Endothelial cell of umbilical vein (primary cell): ENCODE results near the gene MED22. TPM values are rescaled to one million over a fixed set of nuclear protein-coding genes. Genes with fewer than 3 reads are reported as not detected.

ENCODE experiments used
- BruUV-seq: library from RNA; stranded (reverse); fragments of 400-500 nt; replicated peaks from 2 replicates; lab custom pipeline; 2021; lab: Mats Ljungman, UMichigan
- CTCF ChIA-PET: fragments of 300-600, 350-600 bp; sonication (Branson Sonifier 250); formaldehyde crosslinking; loops from one replicate; lab custom pipeline; 2021; ENCODE audit warnings: antibody characterized with exemption, inconsistent platforms; lab: Charles Lee
- POLR2A ChIA-PET: fragments of 300-600, 350-600 bp; sonication (Branson Sonifier 250); formaldehyde crosslinking; loops from one replicate; lab custom pipeline; 2021; ENCODE audit warnings: antibody characterized with exemption, inconsistent platforms; lab: Charles Lee
- DNase-seq: peaks from one replicate; pipeline ENCODE4 v3.0.0-alpha.2; 2011; ENCODE audit warnings: low read depth, low spot score
- FAIRE-seq: peaks from 2 replicates; lab custom pipeline; 2011; peaks lifted over from hg19 to GRCh38; lab: Jason Lieb, UNC
- H2AFZ ChIP-seq: 2 replicates; pipeline ENCODE4 v1.6.0; 2012; ENCODE audit warnings: low read depth, low read length, control low read depth, inconsistent platforms
- H3K27ac ChIP-seq: 2 replicates; pipeline ENCODE4 v1.5.1; 2011; ENCODE audit warnings: low read depth, mild to moderate bottlenecking, control low read depth, low read length, moderate library complexity; ENCODE audit not compliant: insufficient read depth
- H3K27me3 ChIP-seq, 2 experiments: 2 replicates each; pipeline versions ENCODE4 v1.6.0 to v1.6.1; 2011; ENCODE audit warnings: low read length in 2 of 2, mixed read lengths in 1 of 2; ENCODE audit not compliant: control insufficient read depth in 2 of 2, insufficient read depth in 2 of 2
- H3K36me3 ChIP-seq, 2 experiments: 2 replicates in 1 of 2; 3 replicates in 1 of 2; pipeline ENCODE4 v1.5.1; 2011; ENCODE audit warnings: low read length in 2 of 2, mild to moderate bottlenecking in 1 of 2, moderate library complexity in 1 of 2; ENCODE audit not compliant: control insufficient read depth in 2 of 2, insufficient read depth in 2 of 2; ENCODE audit errors: extremely low read depth in 1 of 2
- H3K4me1 ChIP-seq: 3 replicates; pipeline ENCODE4 v1.5.1; 2011; ENCODE audit warnings: mild to moderate bottlenecking, low read length; ENCODE audit not compliant: control insufficient read depth, insufficient read depth; ENCODE audit errors: extremely low read depth
- H3K4me2 ChIP-seq: 2 replicates; pipeline ENCODE4 v1.6.1; 2011; ENCODE audit warnings: low read length, control low read depth, mixed read lengths; ENCODE audit not compliant: insufficient read depth
- H3K4me3 ChIP-seq, 3 experiments: fragments of 200-600 bp in 1 of 3; sonication (generic), shearing (Covaris generic) in 1 of 3; replicated peaks in 1 of 3; 2 replicates each; pipeline ENCODE4 v1.5.1; 2011 to 2016; ENCODE audit warnings: control low read depth in 3 of 3, low read length in 3 of 3, mild to moderate bottlenecking in 2 of 3, inconsistent platforms in 1 of 3, low read depth in 1 of 3, moderate library complexity in 1 of 3; ENCODE audit not compliant: insufficient read depth in 1 of 3
- H3K79me2 ChIP-seq: 2 replicates; pipeline ENCODE4 v1.6.0; 2012; ENCODE audit warnings: low read length, inconsistent platforms; ENCODE audit not compliant: control insufficient read depth, insufficient read depth
- H3K9ac ChIP-seq: replicated peaks from 2 replicates; pipeline ENCODE3; 2011; ENCODE audit warnings: low read length, control low read depth; ENCODE audit not compliant: insufficient read depth; ENCODE audit errors: extremely low read depth
- H3K9me1 ChIP-seq: replicated peaks from 3 replicates; pipeline ENCODE4 v1.6.0; 2011; ENCODE audit warnings: mild to moderate bottlenecking, low read length; ENCODE audit not compliant: control insufficient read depth, insufficient read depth; ENCODE audit errors: extremely low read depth
- H3K9me3 ChIP-seq: replicated peaks from 2 replicates; pipeline ENCODE4 v1.5.1; 2012; ENCODE audit warnings: low read length, inconsistent platforms; ENCODE audit not compliant: control insufficient read depth, insufficient read depth
- H4K20me1 ChIP-seq: replicated peaks from 2 replicates; pipeline ENCODE3; 2011; ENCODE audit warnings: mild to moderate bottlenecking, low read length; ENCODE audit not compliant: control insufficient read depth, insufficient read depth; ENCODE audit errors: extremely low read depth
- EZH2 ChIP-seq: IDR thresholded peaks from 2 replicates; pipeline ENCODE4 v1.6.1; 2012; ENCODE audit warnings: borderline replicate concordance, low read depth, mild to moderate bottlenecking, moderate library complexity, low read length, inconsistent platforms; ENCODE audit not compliant: severe bottlenecking
- FOS ChIP-seq: IDR thresholded peaks from 2 replicates; pipeline ENCODE4 v1.6.1; 2011; ENCODE audit warnings: mild to moderate bottlenecking, low read length, moderate library complexity, borderline replicate concordance; ENCODE audit not compliant: insufficient read depth
- GATA2 ChIP-seq: IDR thresholded peaks from 2 replicates; pipeline ENCODE4 v1.7.0; 2011; ENCODE audit warnings: low read depth, mild to moderate bottlenecking, moderate library complexity, mixed read lengths, low read length; ENCODE audit not compliant: insufficient read length, insufficient read depth
- JUN ChIP-seq: IDR thresholded peaks from 2 replicates; pipeline ENCODE4 v1.6.1; 2011; ENCODE audit warnings: borderline replicate concordance, low read depth; ENCODE audit not compliant: insufficient read length, insufficient read depth
- MAX ChIP-seq: IDR thresholded peaks from 2 replicates; pipeline ENCODE4 v1.6.1; 2011; ENCODE audit not compliant: insufficient read depth, insufficient read length
- MYC ChIP-seq: IDR thresholded peaks from one replicate; pipeline ENCODE4 v1.6.1; 2011; ENCODE audit warnings: mild to moderate bottlenecking, low read depth, low read length
- POLR2A ChIP-seq: IDR thresholded peaks from 2 replicates; pipeline ENCODE4 v1.6.1; 2012; ENCODE audit warnings: low read depth, mild to moderate bottlenecking, control low read depth, low read length
- POLR2AphosphoS5 ChIP-seq: IDR thresholded peaks from 2 replicates; pipeline ENCODE4 v1.6.1; 2012; ENCODE audit warnings: low read depth, mild to moderate bottlenecking, control low read depth, low read length, moderate library complexity; ENCODE audit not compliant: insufficient read depth
- dilution Hi-C: fragments of 300-500 bp; cut with MboI; formaldehyde crosslinking; loops from one replicate; pipeline ENCODE4 v1.15.0; 2019; ENCODE audit warnings: low sequenced_read_pairs; ENCODE audit not compliant: extremely low pct_ligation_motif_present
- intact Hi-C: fragments of 100-400 bp; cut with micrococcal nuclease; formaldehyde crosslinking; loops from one replicate; pipeline ENCODE4 v1.10.0; 2022
- polyA plus RNA-seq, 4 experiments: library from polyadenylated mRNA; depleted of rRNA in 3 of 4; stranded (reverse) in 3 of 4; unstranded in 1 of 4; fragments of >200 nt; gene quantifications; 2 replicates each; pipeline versions ENCODE4 v1.2.1 to v1.2.3, GENCODE V29; 2011 to 2012; ENCODE audit warnings: missing spikeins in 1 of 4
- total RNA-seq: library from RNA; stranded (reverse); gene quantifications from 2 replicates; pipeline ENCODE4 v1.2.3, GENCODE V29; 2021
- TF ChIP-seq, protein P1 (sequence below), 2 donors: IDR thresholded peaks; 1 replicate in 1 of 2; 2 replicates in 1 of 2; pipeline ENCODE4 v1.5.1; 2011; ENCODE audit warnings: low read length in 2 of 2, mild to moderate bottlenecking in 2 of 2, moderate library complexity in 2 of 2, control low read depth in 1 of 2, inconsistent platforms in 1 of 2, low read depth in 1 of 2; ENCODE audit not compliant: insufficient read depth in 1 of 2; ENCODE audit errors: extremely low read depth in 1 of 2

The MED22 gene
- total and polyA plus RNA-seq, 2 donors (not counting 3 experiments of a cell fraction or from before 2014, with no cell fraction given), result 25.7 to 27.4 TPM

- Histone ChIP-seq H3K4me3 (no peak overlapping the region), H3K79me2 (peaks cover 23% of the 10 kb centered on the region), H2AFZ (no peak overlapping the region), H3K9me1 (no peaks in the 10 kb centered on the region), H3K9me3 (no peaks in the 10 kb centered on the region), H3K4me1 (peaks cover 7% of the 10 kb centered on the region), H3K4me2 (no peak overlapping the region), H3K9ac (no peak overlapping the region), H3K27me3 (no peaks in the 10 kb centered on the region), H4K20me1 (no peaks in the 10 kb centered on the region), H3K27ac (no peak overlapping the region), H3K36me3 (peaks cover 11 to 38% of the 10 kb centered on the region in 2 experiments)
- FAIRE-seq, result no peak
- POLR2A ChIA-PET, result no interaction called here
- intact Hi-C loops (no loop called here), dilution Hi-C loops (no loop called here)
- TF ChIP-seq, protein P1, sequence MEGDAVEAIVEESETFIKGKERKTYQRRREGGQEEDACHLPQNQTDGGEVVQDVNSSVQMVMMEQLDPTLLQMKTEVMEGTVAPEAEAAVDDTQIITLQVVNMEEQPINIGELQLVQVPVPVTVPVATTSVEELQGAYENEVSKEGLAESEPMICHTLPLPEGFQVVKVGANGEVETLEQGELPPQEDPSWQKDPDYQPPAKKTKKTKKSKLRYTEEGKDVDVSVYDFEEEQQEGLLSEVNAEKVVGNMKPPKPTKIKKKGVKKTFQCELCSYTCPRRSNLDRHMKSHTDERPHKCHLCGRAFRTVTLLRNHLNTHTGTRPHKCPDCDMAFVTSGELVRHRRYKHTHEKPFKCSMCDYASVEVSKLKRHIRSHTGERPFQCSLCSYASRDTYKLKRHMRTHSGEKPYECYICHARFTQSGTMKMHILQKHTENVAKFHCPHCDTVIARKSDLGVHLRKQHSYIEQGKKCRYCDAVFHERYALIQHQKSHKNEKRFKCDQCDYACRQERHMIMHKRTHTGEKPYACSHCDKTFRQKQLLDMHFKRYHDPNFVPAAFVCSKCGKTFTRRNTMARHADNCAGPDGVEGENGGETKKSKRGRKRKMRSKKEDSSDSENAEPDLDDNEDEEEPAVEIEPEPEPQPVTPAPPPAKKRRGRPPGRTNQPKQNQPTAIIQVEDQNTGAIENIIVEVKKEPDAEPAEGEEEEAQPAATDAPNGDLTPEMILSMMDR (IDR thresholded peaks at IDR 0.05; ENCODE audit: extremely low read depth in 1 of 2, insufficient read depth in 1 of 2, low read depth in 1 of 2, low read length in 2 of 2), result no peak
- no peak for TF ChIP-seq MAX
- TF ChIP-seq GATA2, result no peak
- TF ChIP-seq EZH2, result no peak
- no peak for TF ChIP-seq MYC
- TF ChIP-seq JUN, result no peak
- no peak for TF ChIP-seq POLR2AphosphoS5
- no peak for TF ChIP-seq POLR2A
- no peak for TF ChIP-seq FOS
- CTCF ChIA-PET, result interaction anchor here (5.6 kb wide), 1 partner anchor 145 kb away, joined by 128 read pairs; no protein-coding TSS in a partner anchor
- no TSS peak for BruUV-seq
- DNase-seq, result no peak
These were observed 15.6 kb downstream of the MED22 start for GRCh38 chr9:133332381-133332730.
